Measurements from ENCODE around the gene MOSMO.
"Not testable (repeated sequence)": the region's sequence is repeated elsewhere in the genome, so short reads cannot be mapped to it uniquely, and the experiment has no call there.

The MOSMO gene

GRCh38 chr16:22035153-22035552 is 27.2 kb downstream of the MOSMO start:
- in situ Hi-C loops (cut with MboI; ENCODE audit: low sequenced_read_pairs): no loop called here

- in situ Hi-C loops (cut with MboI; ENCODE audit: low sequenced_read_pairs): not testable (repeated sequence)
Measured at GRCh38 chr16:22043882-22044281, 36.0 kb downstream of the MOSMO start.

GRCh38 chr16:22045888-22046287 is 38.0 kb downstream of the MOSMO start:
- in situ Hi-C loops (cut with MboI; ENCODE audit: low sequenced_read_pairs): not testable (repeated sequence)

- in situ Hi-C loops (cut with MboI; ENCODE audit: low sequenced_read_pairs): no loop called here
Measured at GRCh38 chr16:22050963-22051362, 43.1 kb downstream of the MOSMO start.

GRCh38 chr16:22052980-22053379 is 45.1 kb downstream of the MOSMO start:
- in situ Hi-C loops (cut with MboI; ENCODE audit: low sequenced_read_pairs): no loop called here

- in situ Hi-C loops (cut with MboI; ENCODE audit: low sequenced_read_pairs): no loop called here
Measured at GRCh38 chr16:22053921-22054341, 46.0 kb downstream of the MOSMO start.

- in situ Hi-C loops (cut with MboI; ENCODE audit: low sequenced_read_pairs): no loop called here
Measured at GRCh38 chr16:22054847-22055590, 47.1 kb downstream of the MOSMO start.

GRCh38 chr16:22055881-22056280 is 48.0 kb downstream of the MOSMO start:
- in situ Hi-C loops (cut with MboI; ENCODE audit: low sequenced_read_pairs): no loop called here

GRCh38 chr16:22063888-22064467 is 56.1 kb downstream of the MOSMO start:
- in situ Hi-C loops (cut with MboI; ENCODE audit: low sequenced_read_pairs): no loop called here

- in situ Hi-C loops (cut with MboI; ENCODE audit: low sequenced_read_pairs): no loop called here
Measured at GRCh38 chr16:22065252-22065651, 57.3 kb downstream of the MOSMO start.

GRCh38 chr16:22070361-22071330 is 62.7 kb downstream of the MOSMO start:
- in situ Hi-C loops (cut with MboI; ENCODE audit: low sequenced_read_pairs): no loop called here

GRCh38 chr16:22071331-22071910 is 63.5 kb downstream of the MOSMO start:
- in situ Hi-C loops (cut with MboI; ENCODE audit: low sequenced_read_pairs): no loop called here

- in situ Hi-C loops (cut with MboI; ENCODE audit: low sequenced_read_pairs): no loop called here
Measured at GRCh38 chr16:22073350-22073749, 65.4 kb downstream of the MOSMO start.

GRCh38 chr16:22075043-22075757 is 67.3 kb downstream of the MOSMO start:
- in situ Hi-C loops (cut with MboI; ENCODE audit: low sequenced_read_pairs): no loop called here

GRCh38 chr16:22075776-22076175 is 67.9 kb downstream of the MOSMO start:
- in situ Hi-C loops (cut with MboI; ENCODE audit: low sequenced_read_pairs): no loop called here

GRCh38 chr16:22077700-22078313 is 69.9 kb downstream of the MOSMO start:
- in situ Hi-C loops (cut with MboI; ENCODE audit: low sequenced_read_pairs): no loop called here

GRCh38 chr16:22078656-22079055 is 70.7 kb downstream of the MOSMO start:
- in situ Hi-C loops (cut with MboI; ENCODE audit: low sequenced_read_pairs): no loop called here

GRCh38 chr16:22081050-22081449 is 73.1 kb downstream of the MOSMO start:
- in situ Hi-C loops (cut with MboI; ENCODE audit: low sequenced_read_pairs): no loop called here

- in situ Hi-C loops (cut with MboI; ENCODE audit: low sequenced_read_pairs): no loop called here
Measured at GRCh38 chr16:22086440-22086839, 78.5 kb downstream of the MOSMO start.

GRCh38 chr16:22088642-22089041 is 80.7 kb downstream of the MOSMO start:
- in situ Hi-C loops (cut with MboI; ENCODE audit: low sequenced_read_pairs): no loop called here

All from HL-60/S4 treated with retinoic acid at 250 ng/mL for 4 days and 3 days (cell line).